D721Med (cell line): Measurements from ENCODE around the gene GABARAP.
A peak's percentile ranks its signal among the peaks of the same experiment; 100 is the strongest.

Experiments
- DNase-seq: peaks from one replicate; pipeline ENCODE4 v3.0.0; 2011; ENCODE audit warnings: low spot score; ENCODE audit not compliant: insufficient read length
- FAIRE-seq: peaks from 2 replicates; lab custom pipeline; 2011; peaks lifted over from hg19 to GRCh38; lab: Jason Lieb, UNC
- TF ChIP-seq, protein P1 (sequence below): IDR thresholded peaks from 2 replicates; pipeline ENCODE4 v1.5.1; 2012; ENCODE audit warnings: mild to moderate bottlenecking, control low read depth; ENCODE audit not compliant: insufficient read depth; ENCODE audit errors: missing control alignments

Gene GABARAP

DNA sequence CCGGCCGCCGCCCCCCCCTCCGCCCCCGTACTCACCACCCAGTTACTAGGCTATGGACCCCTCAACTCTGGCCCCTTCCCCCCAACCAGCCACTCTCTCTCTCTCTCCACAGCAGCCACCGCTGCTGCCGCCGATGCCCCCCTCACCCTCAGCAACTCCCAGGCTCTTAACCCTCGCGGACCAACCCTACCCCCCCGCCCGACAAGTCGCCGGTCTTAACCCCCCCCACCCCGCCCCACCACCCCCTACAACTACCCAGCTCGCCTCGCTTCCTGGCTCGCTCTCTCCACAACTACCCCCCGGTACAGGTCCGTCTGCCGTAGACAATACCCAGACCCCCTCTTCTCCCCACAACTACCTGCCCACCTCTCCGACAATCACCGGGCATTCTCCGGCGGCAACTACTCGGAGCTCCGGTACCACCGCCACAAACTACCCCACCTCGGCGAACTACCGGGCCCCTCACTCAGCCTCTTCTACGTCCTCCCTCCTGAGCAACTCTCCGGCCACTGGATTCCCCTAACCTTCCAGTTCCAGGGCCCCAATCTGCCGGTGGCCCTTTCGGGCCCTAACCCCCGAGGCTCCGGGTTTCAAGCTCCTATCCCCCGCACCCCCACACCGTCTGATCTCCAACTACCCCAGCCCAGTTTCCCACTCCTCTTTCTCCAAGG lies 3.7 kb downstream of the GABARAP start:
- FAIRE-seq (no peak), DNase-seq (peak; percentile 46)
- TF ChIP-seq, protein P1, sequence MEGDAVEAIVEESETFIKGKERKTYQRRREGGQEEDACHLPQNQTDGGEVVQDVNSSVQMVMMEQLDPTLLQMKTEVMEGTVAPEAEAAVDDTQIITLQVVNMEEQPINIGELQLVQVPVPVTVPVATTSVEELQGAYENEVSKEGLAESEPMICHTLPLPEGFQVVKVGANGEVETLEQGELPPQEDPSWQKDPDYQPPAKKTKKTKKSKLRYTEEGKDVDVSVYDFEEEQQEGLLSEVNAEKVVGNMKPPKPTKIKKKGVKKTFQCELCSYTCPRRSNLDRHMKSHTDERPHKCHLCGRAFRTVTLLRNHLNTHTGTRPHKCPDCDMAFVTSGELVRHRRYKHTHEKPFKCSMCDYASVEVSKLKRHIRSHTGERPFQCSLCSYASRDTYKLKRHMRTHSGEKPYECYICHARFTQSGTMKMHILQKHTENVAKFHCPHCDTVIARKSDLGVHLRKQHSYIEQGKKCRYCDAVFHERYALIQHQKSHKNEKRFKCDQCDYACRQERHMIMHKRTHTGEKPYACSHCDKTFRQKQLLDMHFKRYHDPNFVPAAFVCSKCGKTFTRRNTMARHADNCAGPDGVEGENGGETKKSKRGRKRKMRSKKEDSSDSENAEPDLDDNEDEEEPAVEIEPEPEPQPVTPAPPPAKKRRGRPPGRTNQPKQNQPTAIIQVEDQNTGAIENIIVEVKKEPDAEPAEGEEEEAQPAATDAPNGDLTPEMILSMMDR, result no peak

DNA sequence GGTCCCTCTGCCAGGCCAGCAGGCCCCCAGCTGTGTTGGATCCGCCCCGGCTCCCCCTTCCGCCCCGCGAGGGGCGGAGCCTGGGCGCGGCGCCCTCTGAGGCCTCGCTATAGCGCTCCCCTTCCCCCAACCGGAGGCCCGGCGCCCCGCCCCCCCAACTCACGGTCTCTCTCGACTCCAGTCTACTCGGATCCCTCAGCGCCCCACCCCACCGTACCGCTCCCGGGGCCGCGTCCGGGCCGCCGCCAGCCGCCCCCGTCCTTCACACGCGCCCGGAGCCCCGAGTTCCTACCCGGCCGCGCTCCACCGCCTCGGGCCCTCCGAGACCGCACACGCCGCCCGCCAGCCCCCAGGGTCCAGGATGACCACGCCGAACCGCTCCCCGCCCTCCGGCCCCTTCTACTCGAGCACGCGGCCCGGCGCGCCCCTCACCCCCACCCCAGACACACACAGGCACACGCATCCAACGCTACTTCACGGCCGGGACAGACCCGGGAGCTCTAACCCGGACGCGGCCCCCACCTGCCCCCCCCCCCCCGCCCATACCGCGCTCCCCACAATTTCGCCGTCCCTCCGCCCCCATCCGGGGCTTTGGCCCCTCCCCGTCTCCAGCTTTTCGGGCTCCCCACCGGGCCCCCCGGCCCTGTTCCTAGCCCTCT lies 4.4 kb downstream of the GABARAP start:
- FAIRE-seq (no peak), DNase-seq (peak; percentile 71)
- TF ChIP-seq, protein P1, result no peak

DNA sequence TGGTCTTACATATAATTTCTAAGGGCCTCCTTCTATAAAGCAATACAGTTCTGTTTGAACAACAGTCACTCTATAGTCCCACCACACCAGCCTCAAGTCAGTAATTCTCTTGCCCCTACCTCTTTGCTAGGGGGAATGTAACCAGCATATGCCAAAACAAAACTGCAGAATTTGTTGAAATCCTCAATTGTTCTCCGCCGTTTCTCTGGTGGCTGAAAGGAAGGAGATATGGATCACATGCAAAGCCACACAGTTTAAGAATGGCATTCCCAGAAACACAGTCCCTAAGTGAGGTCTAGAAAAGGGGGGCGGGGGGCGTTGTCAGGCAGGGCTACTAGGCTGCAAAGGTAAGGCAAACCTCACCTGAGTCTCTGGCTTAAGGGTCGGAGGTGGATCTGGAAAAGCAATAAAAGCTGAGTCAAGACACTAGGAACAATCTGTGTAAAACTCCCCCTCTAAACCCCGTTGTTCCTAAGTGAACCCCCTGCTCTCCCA lies 4.9 kb downstream of the GABARAP start:
- DNase-seq, result no peak
- TF ChIP-seq, protein P1, result no peak
- FAIRE-seq, result no peak

DNA sequence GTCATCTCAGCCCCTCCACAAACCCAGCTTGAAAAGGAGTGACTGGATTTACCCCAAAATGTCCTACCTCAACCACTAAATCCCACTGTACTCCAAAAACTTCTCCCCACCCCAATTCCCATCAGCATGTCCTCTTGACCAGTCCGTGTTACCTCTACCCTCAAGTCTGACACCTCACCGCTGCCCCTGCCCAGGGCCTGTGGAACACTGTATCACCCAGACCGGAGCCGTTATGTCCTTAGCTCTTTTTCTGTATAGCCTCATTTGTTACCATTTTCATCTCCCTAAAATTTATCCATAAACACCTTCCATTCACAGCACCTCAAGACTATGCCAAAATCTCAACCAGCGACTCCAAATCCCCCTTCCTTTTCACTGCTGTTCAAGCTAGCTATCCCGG lies 5.4 kb downstream of the GABARAP start:
- TF ChIP-seq, protein P1, result no peak
- no peak for DNase-seq
- FAIRE-seq, result no peak

DNA sequence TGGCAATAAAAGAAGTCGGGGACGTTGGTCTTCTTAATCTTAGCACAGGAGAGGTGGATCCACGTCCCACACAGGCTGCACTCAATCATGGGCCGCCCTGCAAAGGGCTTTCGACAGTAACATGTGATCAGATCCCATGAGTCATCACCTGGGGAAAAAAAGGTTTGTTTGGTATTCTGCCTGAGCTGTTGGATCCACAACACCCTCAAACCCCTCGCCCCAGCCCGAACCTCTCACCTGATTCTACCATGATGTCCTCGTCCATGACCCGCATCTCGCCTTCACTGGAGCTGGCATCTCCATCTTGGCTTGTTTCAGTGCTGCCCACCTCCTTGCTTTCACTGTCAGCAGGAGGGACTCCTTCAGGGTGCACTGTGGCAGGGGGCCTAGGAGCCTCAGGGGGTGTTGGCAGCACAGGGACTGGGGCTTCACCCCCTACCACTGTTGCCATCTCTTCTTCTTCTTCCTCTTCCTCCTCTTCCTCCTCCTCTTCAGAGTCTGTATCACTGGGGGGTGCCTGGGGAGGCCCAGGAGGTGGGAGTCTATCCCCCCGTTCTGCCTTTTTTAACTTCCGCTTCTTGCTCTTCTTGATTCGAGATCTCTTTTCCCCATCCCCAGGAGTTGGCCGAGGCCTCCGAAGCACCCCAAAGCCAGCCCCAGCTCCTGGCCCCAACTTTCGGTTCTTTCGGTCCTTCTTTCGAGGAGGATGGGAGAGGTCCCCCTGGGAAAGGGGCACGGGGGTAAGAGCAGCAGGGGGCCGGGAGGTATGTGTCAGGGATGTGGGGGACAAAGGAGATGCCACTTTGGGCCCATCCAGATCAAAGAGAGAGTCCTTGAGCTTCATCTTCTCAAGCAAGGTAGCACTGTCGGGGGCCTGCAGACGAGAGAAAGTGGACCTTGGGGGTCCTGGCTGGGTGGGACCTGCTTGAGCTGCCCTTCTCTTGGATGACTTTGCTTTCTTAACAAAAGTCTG lies 6.3 kb downstream of the GABARAP start:
- DNase-seq, result no peak
- TF ChIP-seq, protein P1, result no peak
- no peak for FAIRE-seq

DNA sequence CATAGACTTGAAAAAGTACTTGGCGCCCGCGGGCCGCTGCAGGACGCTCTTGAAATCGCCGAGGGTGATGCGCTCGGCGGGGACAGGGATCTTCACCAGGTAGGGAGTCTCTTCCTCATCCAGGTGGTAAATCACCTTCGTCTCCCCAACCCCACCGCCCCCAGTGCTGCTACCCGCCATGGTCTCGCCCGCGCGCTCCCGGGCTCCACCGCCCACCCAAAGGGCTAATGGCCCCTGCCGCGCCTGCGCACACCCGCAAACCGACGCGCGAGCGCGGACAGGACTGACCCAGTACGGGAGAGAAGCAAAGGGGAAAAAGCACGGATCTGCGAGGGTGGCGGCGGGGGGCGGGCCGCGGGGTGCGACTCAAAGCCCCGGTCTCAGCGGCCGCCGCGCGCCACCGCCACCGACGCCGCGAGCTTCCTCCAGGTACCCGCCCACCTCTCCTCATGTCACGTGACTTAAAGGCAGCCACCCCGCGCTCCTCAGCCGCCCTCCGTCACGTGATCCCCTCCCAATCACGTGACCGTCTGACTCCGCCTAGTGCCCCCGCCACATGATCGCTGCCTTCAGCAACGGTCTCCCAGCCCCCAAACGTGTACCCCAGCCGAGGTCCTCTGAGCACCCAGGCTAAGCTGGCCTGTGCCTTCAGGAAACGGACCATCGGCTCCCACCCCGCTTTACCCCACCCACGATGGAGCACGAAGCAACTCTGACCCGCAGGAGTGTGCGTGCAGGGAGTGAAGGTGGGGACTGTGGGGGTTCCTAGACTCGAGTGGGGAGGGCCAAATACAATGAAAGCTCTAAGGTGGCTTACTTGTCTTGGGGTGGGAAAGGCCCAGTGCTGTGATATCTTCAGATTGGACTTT lies 7.9 kb downstream of the GABARAP start, which contains the start of gene DVL2:
Gene DVL2 (minus strand): TSS at position 435 of the 869 bp plus-strand sequence. CDS start 255 bp downstream, at position 180.
- FAIRE-seq (no peak), DNase-seq (peak; percentile 99)

More for the DNA sequence above, 7.9 kb downstream of the GABARAP start, which contains the start of gene DVL2:
- TF ChIP-seq, protein P1, result no peak
